ENCODE measurements around the gene PALB2. TPM values are rescaled to one million over a fixed set of nuclear protein-coding genes. Genes with fewer than 3 reads are reported as not detected.

The PALB2 gene
- total RNA-seq, 2 experiments from 2014 or later: 22.9 to 24.0 TPM

GRCh38 chr16:23608194-23608593 lies 32.9 kb downstream of the PALB2 start:
- Mint-ChIP-seq H3K4me1 (ENCODE audit: low read depth) (no peaks in the 10 kb centered on the region), H3K9me3 (no peaks in the 10 kb centered on the region), H3K27me3 (no peaks in the 10 kb centered on the region), H3K27ac (no peak overlapping the region), H3K4me3 (no peak overlapping the region), H3K36me3 (ENCODE audit: low read depth) (peaks cover 18% of the 10 kb centered on the region)
- DNase-seq: no peak
- CTCF ChIA-PET: no interaction called here
- no peak for ATAC-seq
- no peak for TF ChIP-seq CTCF (IDR thresholded peaks at IDR 0.05)
- intact Hi-C loops (cut with micrococcal nuclease): no loop called here
- POLR2A ChIA-PET: no interaction called here

GRCh38 chr16:23607726-23608125 lies 33.4 kb downstream of the PALB2 start:
- Mint-ChIP-seq H3K9me3 (no peaks in the 10 kb centered on the region), H3K27ac (no peak overlapping the region), H3K4me3 (no peak overlapping the region), H3K4me1 (ENCODE audit: low read depth) (no peaks in the 10 kb centered on the region), H3K27me3 (no peaks in the 10 kb centered on the region), H3K36me3 (ENCODE audit: low read depth) (peaks cover 19% of the 10 kb centered on the region)
- ChIA-PET CTCF (no interaction called here), POLR2A (no interaction called here)
- ATAC-seq (no peak), DNase-seq (no peak)
- no peak for TF ChIP-seq CTCF (IDR thresholded peaks at IDR 0.05)
- intact Hi-C loops (cut with micrococcal nuclease): no loop called here

- intact Hi-C loops (cut with micrococcal nuclease): no loop called here
- Mint-ChIP-seq H3K27me3 (no peaks in the 10 kb centered on the region), H3K4me3 (no peak overlapping the region), H3K36me3 (ENCODE audit: low read depth) (peaks cover 11% of the 10 kb centered on the region), H3K9me3 (no peaks in the 10 kb centered on the region), H3K27ac (peak overlapping the region; percentile 44), H3K4me1 (ENCODE audit: low read depth) (peaks cover 22% of the 10 kb centered on the region)
- no peak for TF ChIP-seq CTCF (IDR thresholded peaks at IDR 0.05)
- ChIA-PET CTCF (interaction anchor here (0.6 to 2.2 kb wide), 20 partner anchors 8 to 413 kb away, joined by 3 to 11 read pairs (median 5); partner anchors contain the start of genes EARS2 and UBFD1), POLR2A (interaction anchor here (0.6 to 2.4 kb wide), 4 partner anchors 8 to 503 kb away, joined by 3 to 7 read pairs (median 5); partner anchors contain the start of genes DCTN5, PALB2 and PLK1)
- ATAC-seq (no peak), DNase-seq (peak; percentile 42)
Observed at GRCh38 chr16:23597003-23597756, 43.9 kb downstream of the PALB2 start.

- Mint-ChIP-seq H3K4me1 (ENCODE audit: low read depth) (peaks cover 27% of the 10 kb centered on the region), H3K27me3 (no peaks in the 10 kb centered on the region), H3K4me3 (peak within 1 kb of the TSS; percentile 85), H3K9me3 (no peaks in the 10 kb centered on the region), H3K27ac (peak within 1 kb of the TSS; percentile 82), H3K36me3 (ENCODE audit: low read depth) (peaks cover 13% of the 10 kb centered on the region)
- intact Hi-C loops (cut with micrococcal nuclease): no loop called here
- ChIA-PET POLR2A (interaction anchor here (0.6 to 2.4 kb wide), 4 partner anchors 9 to 502 kb away, joined by 3 to 7 read pairs (median 5); partner anchors contain the start of genes DCTN5, PALB2 and PLK1), CTCF (interaction anchor here (0.6 to 2.2 kb wide), 20 partner anchors 9 to 414 kb away, joined by 3 to 11 read pairs (median 5); partner anchors contain the start of genes EARS2 and UBFD1)
- DNase-seq (peak; percentile 93), ATAC-seq (peak; percentile 99)
- peak; percentile 95 for TF ChIP-seq CTCF (IDR thresholded peaks at IDR 0.05)
Observed at GRCh38 chr16:23595951-23596720, 45.0 kb downstream of the PALB2 start, which contains the start of gene NDUFAB1. TSS of gene NDUFAB1 (minus strand) at chr16:23596316. CDS start at chr16:23596290, 26 bp downstream.
